Activated CD4-positive, alpha-beta T cell treated with anti-CD3 and anti-CD28 coated beads, Interleukin-2, amount 50 U/mL, for 16 hours (primary cell): ENCODE measurements around the gene ARHGAP23.
"Not testable (repeated sequence)": the region's sequence is repeated elsewhere in the genome, so short reads cannot be mapped to it uniquely, and the experiment has no call there.

ENCODE experiments used
- DNase-seq: peaks from one replicate; pipeline ENCODE4 v3.0.0-alpha.2; 2020

ARHGAP23 gene

GRCh38 chr17:38491346-38492066 is 63.2 kb downstream of the ARHGAP23 start:
- DNase-seq = not testable (repeated sequence)

GRCh38 chr17:38492067-38493040 is 64.1 kb downstream of the ARHGAP23 start:
- peak; percentile 93 for DNase-seq

- DNase-seq = not testable (repeated sequence)
Observed at GRCh38 chr17:38494152-38494551, 65.9 kb downstream of the ARHGAP23 start.

- not testable (repeated sequence) for DNase-seq
Observed at GRCh38 chr17:38497656-38498055, 69.4 kb downstream of the ARHGAP23 start.

- DNase-seq = no peak
Observed at GRCh38 chr17:38498353-38498752, 70.1 kb downstream of the ARHGAP23 start.

- DNase-seq = not testable (repeated sequence)
Observed at GRCh38 chr17:38499230-38499629, 71.0 kb downstream of the ARHGAP23 start.

GRCh38 chr17:38501718-38502117 is 73.5 kb downstream of the ARHGAP23 start:
- not testable (repeated sequence) for DNase-seq

- not testable (repeated sequence) for DNase-seq
Observed at GRCh38 chr17:38503286-38503913, 75.1 kb downstream of the ARHGAP23 start.

GRCh38 chr17:38504216-38504615 is 76.0 kb downstream of the ARHGAP23 start:
- no peak for DNase-seq

- DNase-seq = no peak
Observed at GRCh38 chr17:38507436-38507835, 79.2 kb downstream of the ARHGAP23 start.

GRCh38 chr17:38507921-38508569 is 79.8 kb downstream of the ARHGAP23 start:
- DNase-seq = no peak

GRCh38 chr17:38508570-38508950 is 80.3 kb downstream of the ARHGAP23 start:
- no peak for DNase-seq

- DNase-seq = peak; percentile 79
Observed at GRCh38 chr17:38508954-38509771, 80.9 kb downstream of the ARHGAP23 start.

- DNase-seq = no peak
Observed at GRCh38 chr17:38509772-38510420, 81.6 kb downstream of the ARHGAP23 start.

- DNase-seq = no peak
Observed at GRCh38 chr17:38510421-38511149, 82.3 kb downstream of the ARHGAP23 start.

GRCh38 chr17:38511150-38512108 is 83.2 kb downstream of the ARHGAP23 start:
- DNase-seq = no peak

GRCh38 chr17:38512473-38513058 is 84.3 kb downstream of the ARHGAP23 start:
- no peak for DNase-seq

- not testable (repeated sequence) for DNase-seq
Observed at GRCh38 chr17:38526526-38526925, 98.3 kb downstream of the ARHGAP23 start.

- not testable (repeated sequence) for DNase-seq
Observed at GRCh38 chr17:38528141-38528540, 99.9 kb downstream of the ARHGAP23 start.
